ENCODE measurements around the gene CHRNE.

GRCh38 chr17:4940555-4941318 lies 37.8 kb upstream of the CHRNE start:
- TF ChIP-seq CTCF (IDR thresholded peaks at IDR 0.05; ENCODE audit: low read depth, low read length) (no peak), EZH2phosphoT487 (IDR thresholded peaks at IDR 0.05; ENCODE audit: low read depth) (no peak)

All from OCI-LY3 (cell line).